ENCODE results near the gene C1orf198.

- TF ChIP-seq EZH2 (IDR thresholded peaks at IDR 0.05; ENCODE audit: insufficient read depth, poor library complexity, severe bottlenecking) (no peak), EZH2phosphoT487 (IDR thresholded peaks at IDR 0.05; ENCODE audit: insufficient read depth, low read depth) (no peak)
Observed at GRCh38 chr1:230794431-230794830, 73.9 kb downstream of the C1orf198 start.

Data from GM23248 (cell line).